GM12878 (cell line): ENCODE data around the gene KRTAP5-2.

ENCODE experiments used
- ASH2L ChIP-seq: fragments of 300-600, 200-600 bp; sonication (generic); IDR thresholded peaks from 2 replicates; pipeline ENCODE4 v1.6.1; 2017; ENCODE audit warnings: low read depth, mild to moderate bottlenecking, borderline replicate concordance
- EP300 ChIP-seq, 2 experiments: fragments of 150-350 bp in 1 of 2; IDR thresholded peaks; 2 replicates each; pipeline ENCODE4 v1.6.1; 2011 to 2012; ENCODE audit warnings: low read depth in 2 of 2, low read length in 2 of 2, borderline replicate concordance in 1 of 2, improper control_type of control experiment in 1 of 2, inconsistent platforms in 1 of 2; ENCODE audit not compliant: control insufficient read depth in 1 of 2
- GATAD2B ChIP-seq: fragments of 450-650 bp; conservative IDR thresholded peaks from 2 replicates; pipeline ENCODE4 v1.6.1; 2017; ENCODE audit warnings: low read depth, mild to moderate bottlenecking, moderate library complexity
- KDM1A ChIP-seq: fragments of 200-600 bp; sonication (generic); IDR thresholded peaks from 2 replicates; pipeline ENCODE4 v1.6.1; 2016; ENCODE audit warnings: borderline replicate concordance
- SP1 ChIP-seq: IDR thresholded peaks from one replicate; pipeline ENCODE4 v1.6.1; 2011; ENCODE audit warnings: low read depth, low read length
- TF ChIP-seq, protein P1 (sequence below), 3 experiments: IDR thresholded peaks in 2 of 3; conservative IDR thresholded peaks in 1 of 3; 2 replicates each; pipeline ENCODE4 v1.5.1; 2011; ENCODE audit warnings: low read depth in 3 of 3, low read length in 3 of 3, mild to moderate bottlenecking in 3 of 3, control low read depth in 2 of 3, moderate library complexity in 2 of 3, inconsistent platforms in 1 of 3, mixed read lengths in 1 of 3; ENCODE audit not compliant: control insufficient read depth in 2 of 3, insufficient read depth in 1 of 3; ENCODE audit errors: extremely low read depth in 1 of 3

DNA sequence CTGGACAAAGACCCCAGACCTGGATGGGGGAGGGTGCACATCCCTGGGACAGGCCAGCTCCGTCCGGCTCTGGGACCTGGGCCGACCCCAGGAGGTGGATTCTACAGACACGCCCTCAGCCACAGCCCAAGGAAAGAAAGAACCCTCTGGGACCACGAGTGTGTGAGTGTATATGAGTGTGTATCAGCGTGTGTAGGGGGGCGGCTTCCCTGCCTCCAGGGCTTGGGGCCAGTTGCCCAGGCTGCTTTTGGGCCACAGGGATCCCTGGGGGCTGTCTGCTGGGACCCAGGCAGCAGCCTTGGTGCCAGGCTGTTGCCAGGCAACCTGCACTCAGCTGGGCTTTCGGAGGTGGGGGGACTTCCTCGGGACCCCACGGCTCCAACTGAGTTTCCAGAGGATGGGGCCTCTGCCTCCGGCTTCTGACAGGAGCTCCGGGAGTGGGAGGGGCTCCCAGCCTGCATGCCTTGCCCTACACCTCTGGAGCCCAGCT is 34.9 kb downstream of the KRTAP5-2 start:
- TF ChIP-seq ASH2L: no peak
- TF ChIP-seq EP300 (IDR thresholded peaks at IDR 0.05; ENCODE audit: borderline replicate concordance in 1 of 2, control insufficient read depth in 1 of 2, low read depth in 2 of 2, low read length in 2 of 2): no peak
- TF ChIP-seq, protein P1, sequence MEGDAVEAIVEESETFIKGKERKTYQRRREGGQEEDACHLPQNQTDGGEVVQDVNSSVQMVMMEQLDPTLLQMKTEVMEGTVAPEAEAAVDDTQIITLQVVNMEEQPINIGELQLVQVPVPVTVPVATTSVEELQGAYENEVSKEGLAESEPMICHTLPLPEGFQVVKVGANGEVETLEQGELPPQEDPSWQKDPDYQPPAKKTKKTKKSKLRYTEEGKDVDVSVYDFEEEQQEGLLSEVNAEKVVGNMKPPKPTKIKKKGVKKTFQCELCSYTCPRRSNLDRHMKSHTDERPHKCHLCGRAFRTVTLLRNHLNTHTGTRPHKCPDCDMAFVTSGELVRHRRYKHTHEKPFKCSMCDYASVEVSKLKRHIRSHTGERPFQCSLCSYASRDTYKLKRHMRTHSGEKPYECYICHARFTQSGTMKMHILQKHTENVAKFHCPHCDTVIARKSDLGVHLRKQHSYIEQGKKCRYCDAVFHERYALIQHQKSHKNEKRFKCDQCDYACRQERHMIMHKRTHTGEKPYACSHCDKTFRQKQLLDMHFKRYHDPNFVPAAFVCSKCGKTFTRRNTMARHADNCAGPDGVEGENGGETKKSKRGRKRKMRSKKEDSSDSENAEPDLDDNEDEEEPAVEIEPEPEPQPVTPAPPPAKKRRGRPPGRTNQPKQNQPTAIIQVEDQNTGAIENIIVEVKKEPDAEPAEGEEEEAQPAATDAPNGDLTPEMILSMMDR (IDR thresholded peaks at IDR 0.05 in 2 of 3, conservative IDR thresholded peaks at IDR 0.05 in 1 of 3; ENCODE audit: control insufficient read depth in 2 of 3, extremely low read depth in 1 of 3, insufficient read depth in 1 of 3, low read depth in 3 of 3, low read length in 3 of 3): no peak
- TF ChIP-seq KDM1A: no peak
- no peak for TF ChIP-seq GATAD2B
- no peak for TF ChIP-seq SP1
